PC-9 (cell line): ENCODE measurements around the gene MASP2. TPM values are rescaled to one million over a fixed set of nuclear protein-coding genes. Genes with fewer than 3 reads are reported as not detected.

Experiments used
- BruUV-seq: library from RNA; stranded (reverse); fragments of 400-500 nt; replicated peaks from 2 replicates; lab custom pipeline; 2021; lab: Mats Ljungman, UMichigan
- CTCF ChIA-PET: fragments of 300-600 bp; sonication (Branson Sonifier 250); formaldehyde crosslinking; loops from one replicate; lab custom pipeline; 2022; ENCODE audit warnings: antibody characterized with exemption; lab: Charles Lee
- POLR2A ChIA-PET: fragments of 300-600 bp; sonication (Branson Sonifier 250); formaldehyde crosslinking; loops from one replicate; lab custom pipeline; 2022; ENCODE audit warnings: antibody characterized with exemption; ENCODE audit not compliant: unreplicated experiment; lab: Charles Lee
- DNase-seq, 2 experiments: peaks; one replicate each; pipeline versions ENCODE4 v3.0.0 to v3.0.0-alpha.2; 2015 to 2022; ENCODE audit warnings: mixed read lengths in 1 of 2
- H2AFZ ChIP-seq: fragments of 200-600 bp; sonication (generic); 2 replicates; pipeline ENCODE4 v1.8.1; 2017; ENCODE audit warnings: antibody characterized with exemption
- H3F3A ChIP-seq: fragments of 200-600 bp; sonication (generic); 2 replicates; pipeline ENCODE4 v1.8.1; 2017; ENCODE audit warnings: antibody characterized with exemption, mild to moderate bottlenecking, low read depth; ENCODE audit not compliant: insufficient read depth
- H3K27ac ChIP-seq: fragments of 200-600 bp; sonication (generic); 2 replicates; pipeline ENCODE4 v1.6.1; 2016; ENCODE audit warnings: mixed run types
- H3K27me3 ChIP-seq: fragments of 200-600 bp; sonication (generic); 2 replicates; pipeline ENCODE4 v1.6.1; 2016; ENCODE audit warnings: low read depth, mixed run types; ENCODE audit not compliant: insufficient read depth
- H3K36me3 ChIP-seq: fragments of 200-600 bp; sonication (generic); 2 replicates; pipeline ENCODE4 v1.6.1; 2016; ENCODE audit warnings: low read depth, mixed run types
- H3K4me1 ChIP-seq: fragments of 200-600 bp; sonication (generic); replicated peaks from 2 replicates; pipeline ENCODE4 v1.6.1; 2016; ENCODE audit warnings: mixed run types; ENCODE audit not compliant: insufficient read depth
- H3K4me2 ChIP-seq: fragments of 200-600 bp; sonication (generic); 2 replicates; pipeline ENCODE4 v1.6.1; 2017; ENCODE audit warnings: mixed run types
- H3K4me3 ChIP-seq: fragments of 200-600 bp; sonication (generic); 2 replicates; pipeline ENCODE4 v1.6.1; 2016; ENCODE audit warnings: mixed run types
- H3K79me2 ChIP-seq: fragments of 200-600 bp; sonication (generic); 2 replicates; pipeline ENCODE4 v1.6.1; 2017; ENCODE audit warnings: low read depth, mixed run types
- H3K9me2 ChIP-seq: fragments of 200-600 bp; sonication (generic); 2 replicates; pipeline ENCODE4 v1.8.1; 2017; ENCODE audit warnings: mild to moderate bottlenecking; ENCODE audit not compliant: insufficient read depth
- H3K9me3 ChIP-seq: fragments of 200-600 bp; sonication (generic); 2 replicates; pipeline ENCODE4 v1.8.1; 2016; ENCODE audit warnings: low read depth; ENCODE audit not compliant: insufficient read depth
- H4K20me1 ChIP-seq: fragments of 200-600 bp; sonication (generic); 2 replicates; pipeline ENCODE4 v1.8.1; 2017; ENCODE audit not compliant: insufficient read depth
- CTCF ChIP-seq: fragments of 200-600 bp; sonication (generic); conservative IDR thresholded peaks from 2 replicates; pipeline ENCODE4 v1.6.1; 2017; ENCODE audit warnings: mixed run types, antibody characterized with exemption, mild to moderate bottlenecking, moderate library complexity
- EZH2 ChIP-seq: fragments of 200-600 bp; sonication (generic); IDR thresholded peaks from 2 replicates; pipeline ENCODE4 v1.8.0; 2017; ENCODE audit warnings: antibody characterized with exemption, low read depth
- intact Hi-C: fragments of 100-400 bp; cut with micrococcal nuclease; formaldehyde crosslinking; loops from one replicate; pipeline ENCODE4 v1.10.0; 2022; ENCODE audit not compliant: unreplicated experiment
- total RNA-seq: library from RNA; stranded (reverse); gene quantifications from 2 replicates; pipeline ENCODE4 v1.2.3, GENCODE V29; 2021

Gene MASP2
- total RNA-seq, 1 experiment from 2014 or later = not detected

- no peak for DNase-seq
- H3K4me3 ChIP-seq = no peak overlapping the region
- no TSS peak for BruUV-seq
- intact Hi-C loops = no loop called here
- CTCF ChIA-PET = no interaction called here
- H3K9me3 ChIP-seq = no peaks in the 10 kb centered on the region
- no peak overlapping the region for H3K4me2 ChIP-seq
- peaks cover 28% of the 10 kb centered on the region for H4K20me1 ChIP-seq
- H3K27ac ChIP-seq = no peak overlapping the region
- POLR2A ChIA-PET = no interaction called here
- no peaks in the 10 kb centered on the region for H3K9me2 ChIP-seq
- peaks cover 23% of the 10 kb centered on the region; the same call in 1 of the 2 replicates for H3K36me3 ChIP-seq
- H3K4me1 ChIP-seq = no peaks in the 10 kb centered on the region
- peaks cover 27% of the 10 kb centered on the region for H3F3A ChIP-seq
- H3K79me2 ChIP-seq = no peaks in the 10 kb centered on the region
- H2AFZ ChIP-seq = no peak overlapping the region
- TF ChIP-seq CTCF = no peak
- no peak for TF ChIP-seq EZH2
- no peaks in the 10 kb centered on the region for H3K27me3 ChIP-seq
Measured at GRCh38 chr1:11024874-11025203, 22.2 kb downstream of the MASP2 start.

- no peak overlapping the region for H3K27ac ChIP-seq
- H2AFZ ChIP-seq = no peak overlapping the region
- peaks cover 33% of the 10 kb centered on the region for H4K20me1 ChIP-seq
- TF ChIP-seq CTCF = no peak
- no peak for TF ChIP-seq EZH2
- H3K9me2 ChIP-seq = no peaks in the 10 kb centered on the region
- POLR2A ChIA-PET = no interaction called here
- no peaks in the 10 kb centered on the region for H3K27me3 ChIP-seq
- BruUV-seq = no TSS peak
- H3F3A ChIP-seq = peaks cover 25% of the 10 kb centered on the region
- peaks cover 23% of the 10 kb centered on the region; the same call in 1 of the 2 replicates for H3K36me3 ChIP-seq
- H3K4me2 ChIP-seq = no peak overlapping the region
- intact Hi-C loops = no loop called here
- CTCF ChIA-PET = no interaction called here
- no peak overlapping the region for H3K4me3 ChIP-seq
- no peaks in the 10 kb centered on the region for H3K4me1 ChIP-seq
- H3K9me3 ChIP-seq = no peaks in the 10 kb centered on the region
- no peaks in the 10 kb centered on the region for H3K79me2 ChIP-seq
- no peak for DNase-seq
Measured at GRCh38 chr1:11024154-11024873, 22.7 kb downstream of the MASP2 start.

- no TSS peak for BruUV-seq
- no peaks in the 10 kb centered on the region for H3K4me1 ChIP-seq
- no peak overlapping the region for H3K27ac ChIP-seq
- no peaks in the 10 kb centered on the region for H3K27me3 ChIP-seq
- no peak for TF ChIP-seq CTCF
- no peak for TF ChIP-seq EZH2
- H4K20me1 ChIP-seq = peaks cover 36% of the 10 kb centered on the region
- DNase-seq = no peak
- no peak overlapping the region for H3K4me3 ChIP-seq
- POLR2A ChIA-PET = no interaction called here
- peaks cover 25% of the 10 kb centered on the region for H3F3A ChIP-seq
- no peak overlapping the region for H2AFZ ChIP-seq
- peaks cover 33% of the 10 kb centered on the region; the same call in 1 of the 2 replicates for H3K36me3 ChIP-seq
- CTCF ChIA-PET = no interaction called here
- intact Hi-C loops = no loop called here
- H3K79me2 ChIP-seq = no peaks in the 10 kb centered on the region
- no peaks in the 10 kb centered on the region for H3K9me2 ChIP-seq
- no peak overlapping the region for H3K4me2 ChIP-seq
- no peaks in the 10 kb centered on the region for H3K9me3 ChIP-seq
Measured at GRCh38 chr1:11023201-11023600, 23.8 kb downstream of the MASP2 start.
